VCaP (cell line): Measurements from ENCODE around the gene PDE10A.
"Not testable (repeated sequence)": the region's sequence is repeated elsewhere in the genome, so short reads cannot be mapped to it uniquely, and the experiment has no call there.

Experiments used
- H3K27ac ChIP-seq: fragments of 450-650 bp; 2 replicates; pipeline ENCODE4 v1.5.1; 2017
- TF ChIP-seq, protein P1 (sequence below): fragments of 450-650 bp; conservative IDR thresholded peaks from 2 replicates; pipeline ENCODE4 v1.5.1; 2017; ENCODE audit warnings: mild to moderate bottlenecking, moderate library complexity

PDE10A gene

DNA sequence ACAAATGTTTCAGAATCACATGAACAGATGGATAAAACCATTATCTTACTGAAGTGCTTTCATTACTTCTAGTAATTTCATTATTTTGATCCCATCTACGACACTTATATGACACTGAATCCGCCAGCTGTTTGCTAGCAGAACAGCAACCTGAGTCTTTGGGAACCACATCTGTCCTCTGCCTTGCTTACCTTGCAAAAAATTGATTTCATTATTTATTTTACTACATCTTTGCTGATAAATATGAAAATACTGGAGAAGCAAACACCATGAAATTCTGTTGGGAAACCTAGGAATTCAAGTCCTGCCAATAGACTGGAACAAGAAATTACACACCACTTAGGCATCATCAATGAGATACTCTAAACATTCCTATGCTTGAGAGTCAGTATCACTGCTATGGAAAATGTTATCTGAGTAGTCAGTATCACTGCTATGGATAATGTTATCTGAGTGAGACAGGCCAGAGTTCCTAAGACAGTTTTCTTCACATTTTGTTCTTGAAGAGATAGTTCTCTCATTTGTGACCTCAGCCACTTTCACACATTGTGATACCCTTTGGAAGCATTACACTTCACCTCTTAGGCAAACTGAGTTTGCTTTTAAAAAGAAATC, 91.9 kb downstream of the PDE10A start:
- H3K27ac ChIP-seq = no peak overlapping the region
- TF ChIP-seq, protein P1, sequence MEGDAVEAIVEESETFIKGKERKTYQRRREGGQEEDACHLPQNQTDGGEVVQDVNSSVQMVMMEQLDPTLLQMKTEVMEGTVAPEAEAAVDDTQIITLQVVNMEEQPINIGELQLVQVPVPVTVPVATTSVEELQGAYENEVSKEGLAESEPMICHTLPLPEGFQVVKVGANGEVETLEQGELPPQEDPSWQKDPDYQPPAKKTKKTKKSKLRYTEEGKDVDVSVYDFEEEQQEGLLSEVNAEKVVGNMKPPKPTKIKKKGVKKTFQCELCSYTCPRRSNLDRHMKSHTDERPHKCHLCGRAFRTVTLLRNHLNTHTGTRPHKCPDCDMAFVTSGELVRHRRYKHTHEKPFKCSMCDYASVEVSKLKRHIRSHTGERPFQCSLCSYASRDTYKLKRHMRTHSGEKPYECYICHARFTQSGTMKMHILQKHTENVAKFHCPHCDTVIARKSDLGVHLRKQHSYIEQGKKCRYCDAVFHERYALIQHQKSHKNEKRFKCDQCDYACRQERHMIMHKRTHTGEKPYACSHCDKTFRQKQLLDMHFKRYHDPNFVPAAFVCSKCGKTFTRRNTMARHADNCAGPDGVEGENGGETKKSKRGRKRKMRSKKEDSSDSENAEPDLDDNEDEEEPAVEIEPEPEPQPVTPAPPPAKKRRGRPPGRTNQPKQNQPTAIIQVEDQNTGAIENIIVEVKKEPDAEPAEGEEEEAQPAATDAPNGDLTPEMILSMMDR = no peak

DNA sequence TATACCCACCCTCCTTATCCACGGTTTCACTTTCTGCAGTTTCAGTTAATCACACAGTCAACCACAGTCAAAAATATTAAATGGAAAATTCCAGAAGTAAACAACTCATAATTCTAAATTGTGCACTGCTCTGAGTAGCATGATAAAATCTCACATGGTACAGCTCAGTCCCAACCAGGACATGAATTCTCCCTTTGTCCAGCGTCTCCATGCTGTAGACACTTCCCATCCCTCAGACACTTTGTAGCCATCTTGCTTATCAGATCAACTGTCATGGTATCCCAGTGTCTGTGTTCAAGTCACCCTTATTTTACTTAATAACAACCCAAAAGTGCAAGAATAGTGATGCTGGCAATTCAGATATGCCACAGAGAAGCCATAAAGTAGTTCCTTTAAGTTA, 94.7 kb downstream of the PDE10A start:
- TF ChIP-seq, protein P1 = no peak
- H3K27ac ChIP-seq = no peak overlapping the region

DNA sequence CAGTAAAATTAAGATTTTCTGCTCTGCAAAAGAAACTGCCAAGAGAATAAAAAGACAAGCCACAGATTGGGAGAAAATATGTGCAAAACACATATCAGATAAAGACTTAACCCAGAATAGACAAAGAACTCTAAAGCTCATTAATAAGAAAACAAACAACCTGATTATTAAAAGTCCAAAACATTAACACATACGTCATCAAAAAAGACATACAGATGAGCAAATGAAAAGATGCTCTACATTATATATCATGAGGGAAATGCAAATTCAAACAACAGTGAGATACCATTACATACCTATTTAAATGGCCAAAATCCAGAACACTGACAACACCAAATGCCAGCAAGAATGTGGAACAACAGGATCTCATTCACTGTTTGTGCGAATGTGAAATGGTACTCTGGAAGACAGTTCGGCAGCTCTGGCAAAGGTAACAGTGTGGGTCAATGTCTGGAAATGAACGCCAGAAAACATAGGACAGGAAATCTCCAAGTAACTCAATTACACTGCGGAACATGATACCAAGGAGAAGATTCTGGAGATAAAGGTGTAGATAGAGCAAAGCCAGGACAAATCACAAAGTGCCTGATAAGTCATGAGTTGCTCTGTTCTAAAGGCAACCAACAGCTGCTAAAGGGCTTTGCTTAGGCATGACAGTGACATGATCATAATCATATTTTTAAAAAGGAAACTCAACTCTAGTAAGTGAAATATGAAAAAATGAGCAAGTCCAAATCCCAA, 96.8 kb downstream of the PDE10A start:
- TF ChIP-seq, protein P1 = no peak
- H3K27ac ChIP-seq = no peak overlapping the region

DNA sequence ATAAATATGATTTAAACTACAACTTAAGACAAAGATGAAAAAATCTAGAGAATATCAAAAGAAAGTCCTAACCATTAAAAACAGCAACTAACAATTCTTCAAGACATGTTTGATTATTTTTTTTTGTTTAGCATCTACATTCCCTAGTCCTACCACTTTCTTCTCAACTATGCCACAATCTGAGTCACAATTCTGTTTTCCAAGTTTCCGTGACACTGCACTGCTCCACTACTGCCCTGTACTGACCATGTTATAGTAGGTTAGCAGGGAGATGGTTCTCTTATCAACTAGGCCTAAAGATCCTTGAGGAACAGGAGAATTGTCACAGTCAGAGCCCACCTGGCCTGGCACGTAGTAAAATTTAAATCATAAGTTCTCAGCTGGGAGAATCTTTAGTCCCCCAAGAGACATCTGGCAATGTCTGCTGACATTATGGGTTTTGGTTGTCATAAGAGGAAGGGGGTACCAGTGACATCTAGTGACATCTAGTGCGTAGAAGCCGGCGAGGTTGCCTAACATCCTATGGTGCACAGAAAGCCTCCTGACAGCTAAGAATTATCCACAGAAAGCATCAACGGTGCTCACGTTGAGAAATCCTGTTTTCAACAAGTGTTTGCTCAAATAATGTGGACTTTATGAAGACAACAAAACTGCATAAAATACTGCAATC, 100.5 kb downstream of the PDE10A start:
- H3K27ac ChIP-seq = no peak overlapping the region
- TF ChIP-seq, protein P1 = no peak

DNA sequence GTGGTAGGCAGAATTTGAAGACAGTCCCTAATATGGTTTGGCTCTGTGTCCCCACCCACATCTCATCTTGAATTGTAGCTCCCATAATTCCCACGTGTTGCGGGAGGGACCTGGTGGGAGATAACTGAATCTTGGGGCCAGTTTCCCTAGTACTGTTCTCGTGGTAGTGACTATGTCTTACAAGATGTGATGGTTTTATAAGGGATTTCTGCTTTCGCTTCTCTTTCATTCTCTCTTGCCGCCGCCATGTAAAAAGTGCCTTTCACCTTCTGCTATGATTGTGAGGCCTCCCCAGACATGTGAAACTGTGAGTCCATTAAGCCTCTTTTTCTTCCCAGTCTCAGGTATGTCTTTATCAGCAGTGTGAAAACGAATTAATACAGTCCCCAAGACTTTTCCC, 103.4 kb downstream of the PDE10A start:
- TF ChIP-seq, protein P1 = no peak
- H3K27ac ChIP-seq = no peak overlapping the region

DNA sequence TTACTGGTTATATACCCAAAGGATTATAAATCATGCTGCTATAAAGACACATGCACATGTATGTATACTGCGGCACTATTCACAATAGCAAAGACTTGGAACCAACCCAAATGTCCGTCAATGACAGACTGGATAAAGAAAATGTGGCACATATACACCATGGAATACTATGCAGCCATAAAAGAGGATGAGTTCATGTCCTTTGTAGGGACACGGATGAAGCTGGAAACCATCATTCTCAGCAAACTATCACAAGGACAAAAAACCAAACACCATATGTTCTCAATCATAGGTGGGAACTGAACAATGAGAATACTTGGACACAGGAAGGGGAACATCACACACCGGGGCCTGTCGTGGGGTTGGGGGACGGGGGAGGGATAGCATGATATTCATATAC, 104.9 kb downstream of the PDE10A start:
- H3K27ac ChIP-seq = not testable (repeated sequence)

DNA sequence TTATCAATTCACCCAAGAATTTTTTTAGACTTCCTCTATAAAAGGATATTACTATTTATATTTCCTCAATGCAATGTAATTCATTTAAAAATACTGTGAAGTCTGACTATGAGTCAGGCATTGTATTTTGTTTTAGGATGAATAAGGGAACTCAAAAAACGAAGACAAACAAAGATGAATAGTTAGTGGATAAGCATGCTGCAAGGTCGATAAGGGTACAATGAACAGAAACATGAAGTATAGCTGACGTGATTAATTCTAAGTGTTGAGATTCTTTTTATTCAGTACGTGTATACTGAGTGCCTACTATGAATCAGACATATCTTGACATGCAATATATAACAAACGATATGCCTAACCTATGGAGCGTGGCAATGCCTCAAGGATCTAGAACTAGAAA, 105.4 kb downstream of the PDE10A start:
- TF ChIP-seq, protein P1 = no peak
- H3K27ac ChIP-seq = no peak overlapping the region
